ENCODE measurements around the gene GSX1. TPM values are rescaled to one million over a fixed set of nuclear protein-coding genes. Genes with fewer than 3 reads are reported as not detected.

Gene GSX1
- total RNA-seq, 1 experiment from 2014 or later, result not detected

DNA sequence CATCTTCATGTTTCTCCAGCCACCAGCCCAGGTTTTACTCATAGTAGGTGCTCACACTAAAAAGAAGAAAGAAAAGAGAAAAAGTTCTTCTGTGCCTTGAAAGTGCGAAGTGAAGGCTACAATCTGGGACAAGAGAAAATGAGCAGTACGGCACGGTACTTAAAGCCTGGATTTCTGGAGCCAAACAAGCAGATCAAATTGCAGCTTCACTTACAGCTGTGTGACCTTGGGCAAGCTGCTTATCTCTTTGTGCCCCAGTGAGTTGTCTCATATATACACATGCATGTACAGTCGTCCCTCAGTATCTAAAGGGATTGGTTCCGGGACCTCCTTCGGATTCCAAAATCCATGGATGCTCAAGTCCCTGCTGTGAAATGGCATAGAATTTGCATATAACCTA is 41.8 kb downstream of the GSX1 start:
- H3K27ac ChIP-seq (ENCODE audit: low read length), result no peak overlapping the region
- H3K4me1 ChIP-seq (ENCODE audit: control insufficient read depth, insufficient read depth, low read length), result peaks cover 3% of the 10 kb centered on the region; the same call in 1 of the 2 replicates
- H3K36me3 ChIP-seq (ENCODE audit: control insufficient read depth, insufficient read depth, low read length), result no peaks in the 10 kb centered on the region
- in situ Hi-C loops (cut with HindIII; ENCODE audit: low pct_unique_long_range_greater_than_20kb, low sequenced_read_pairs), result loop anchor here (25.0 kb wide), 1 partner anchor 128 kb away; the partner anchor contains the start of gene CDX2
- intact Hi-C loops (cut with micrococcal nuclease; ENCODE audit: unreplicated experiment), result loop anchor here (10.0 kb wide), 1 partner anchor 151 kb away; the partner anchor contains the start of gene URAD
- H3K9me3 ChIP-seq (ENCODE audit: control insufficient read depth, insufficient read depth, low read depth, low read length), result no peaks in the 10 kb centered on the region
- BruUV-seq (replicated peaks), result no TSS peak
- no peak overlapping the region for H3K4me3 ChIP-seq (ENCODE audit: low read depth in 2 of 2, low read length in 2 of 2)
- no peak for DNase-seq (ENCODE audit: low read depth, low spot score)
- ChIA-PET CTCF (interaction anchor here (0.7 kb wide), 1 partner anchor 665 kb away, joined by 3 read pairs; no protein-coding TSS in a partner anchor), POLR2A (no interaction called here)
- ATAC-seq, result no peak
- no peaks in the 10 kb centered on the region for H3K27me3 ChIP-seq (ENCODE audit: control insufficient read depth, insufficient read depth, low read length)
- TF ChIP-seq, protein P1, sequence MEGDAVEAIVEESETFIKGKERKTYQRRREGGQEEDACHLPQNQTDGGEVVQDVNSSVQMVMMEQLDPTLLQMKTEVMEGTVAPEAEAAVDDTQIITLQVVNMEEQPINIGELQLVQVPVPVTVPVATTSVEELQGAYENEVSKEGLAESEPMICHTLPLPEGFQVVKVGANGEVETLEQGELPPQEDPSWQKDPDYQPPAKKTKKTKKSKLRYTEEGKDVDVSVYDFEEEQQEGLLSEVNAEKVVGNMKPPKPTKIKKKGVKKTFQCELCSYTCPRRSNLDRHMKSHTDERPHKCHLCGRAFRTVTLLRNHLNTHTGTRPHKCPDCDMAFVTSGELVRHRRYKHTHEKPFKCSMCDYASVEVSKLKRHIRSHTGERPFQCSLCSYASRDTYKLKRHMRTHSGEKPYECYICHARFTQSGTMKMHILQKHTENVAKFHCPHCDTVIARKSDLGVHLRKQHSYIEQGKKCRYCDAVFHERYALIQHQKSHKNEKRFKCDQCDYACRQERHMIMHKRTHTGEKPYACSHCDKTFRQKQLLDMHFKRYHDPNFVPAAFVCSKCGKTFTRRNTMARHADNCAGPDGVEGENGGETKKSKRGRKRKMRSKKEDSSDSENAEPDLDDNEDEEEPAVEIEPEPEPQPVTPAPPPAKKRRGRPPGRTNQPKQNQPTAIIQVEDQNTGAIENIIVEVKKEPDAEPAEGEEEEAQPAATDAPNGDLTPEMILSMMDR (IDR thresholded peaks at IDR 0.05), result no peak
- no peak for TF ChIP-seq TCF7L2 (IDR thresholded peaks at IDR 0.05; ENCODE audit: low read depth, low read length)
- TF ChIP-seq, protein P2, sequence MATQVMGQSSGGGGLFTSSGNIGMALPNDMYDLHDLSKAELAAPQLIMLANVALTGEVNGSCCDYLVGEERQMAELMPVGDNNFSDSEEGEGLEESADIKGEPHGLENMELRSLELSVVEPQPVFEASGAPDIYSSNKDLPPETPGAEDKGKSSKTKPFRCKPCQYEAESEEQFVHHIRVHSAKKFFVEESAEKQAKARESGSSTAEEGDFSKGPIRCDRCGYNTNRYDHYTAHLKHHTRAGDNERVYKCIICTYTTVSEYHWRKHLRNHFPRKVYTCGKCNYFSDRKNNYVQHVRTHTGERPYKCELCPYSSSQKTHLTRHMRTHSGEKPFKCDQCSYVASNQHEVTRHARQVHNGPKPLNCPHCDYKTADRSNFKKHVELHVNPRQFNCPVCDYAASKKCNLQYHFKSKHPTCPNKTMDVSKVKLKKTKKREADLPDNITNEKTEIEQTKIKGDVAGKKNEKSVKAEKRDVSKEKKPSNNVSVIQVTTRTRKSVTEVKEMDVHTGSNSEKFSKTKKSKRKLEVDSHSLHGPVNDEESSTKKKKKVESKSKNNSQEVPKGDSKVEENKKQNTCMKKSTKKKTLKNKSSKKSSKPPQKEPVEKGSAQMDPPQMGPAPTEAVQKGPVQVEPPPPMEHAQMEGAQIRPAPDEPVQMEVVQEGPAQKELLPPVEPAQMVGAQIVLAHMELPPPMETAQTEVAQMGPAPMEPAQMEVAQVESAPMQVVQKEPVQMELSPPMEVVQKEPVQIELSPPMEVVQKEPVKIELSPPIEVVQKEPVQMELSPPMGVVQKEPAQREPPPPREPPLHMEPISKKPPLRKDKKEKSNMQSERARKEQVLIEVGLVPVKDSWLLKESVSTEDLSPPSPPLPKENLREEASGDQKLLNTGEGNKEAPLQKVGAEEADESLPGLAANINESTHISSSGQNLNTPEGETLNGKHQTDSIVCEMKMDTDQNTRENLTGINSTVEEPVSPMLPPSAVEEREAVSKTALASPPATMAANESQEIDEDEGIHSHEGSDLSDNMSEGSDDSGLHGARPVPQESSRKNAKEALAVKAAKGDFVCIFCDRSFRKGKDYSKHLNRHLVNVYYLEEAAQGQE (IDR thresholded peaks at IDR 0.05; ENCODE audit: insufficient read depth in 1 of 2, low read depth in 2 of 2, low read length in 1 of 2), result no peak
- TF ChIP-seq POLR2AphosphoS5 (IDR thresholded peaks at IDR 0.05; ENCODE audit: low read depth, low read length), result no peak
- TF ChIP-seq SIN3A (IDR thresholded peaks at IDR 0.05; ENCODE audit: borderline replicate concordance, insufficient read depth, low read depth, low read length), result no peak

DNA sequence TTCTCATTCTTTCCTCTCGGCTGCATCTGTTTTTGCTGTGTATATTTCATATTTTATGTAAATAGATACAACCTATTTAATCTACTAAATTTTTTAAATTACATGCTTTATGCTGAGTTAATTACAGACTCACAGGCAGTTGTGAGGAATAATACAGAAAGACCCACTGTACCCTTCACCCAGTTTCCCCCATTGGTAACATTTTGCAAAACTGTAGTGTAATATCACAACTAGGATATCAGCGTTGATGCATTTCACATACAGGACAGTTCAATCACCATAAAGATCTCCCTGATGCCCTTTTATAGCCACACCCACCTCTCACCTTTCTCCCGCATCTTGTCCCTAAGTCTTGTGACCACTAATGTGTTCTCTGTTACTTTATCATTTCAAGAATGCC is 43.5 kb downstream of the GSX1 start:
- in situ Hi-C loops (cut with HindIII; ENCODE audit: low pct_unique_long_range_greater_than_20kb, low sequenced_read_pairs) (loop anchor here (25.0 kb wide), 1 partner anchor 127 kb away; the partner anchor contains the start of gene CDX2), intact Hi-C loops (cut with micrococcal nuclease; ENCODE audit: unreplicated experiment) (loop anchor here (10.0 kb wide), 1 partner anchor 149 kb away; the partner anchor contains the start of gene URAD)
- H3K4me3 ChIP-seq (ENCODE audit: low read depth in 2 of 2, low read length in 2 of 2), result no peak overlapping the region
- ATAC-seq (no peak), DNase-seq (ENCODE audit: low read depth, low spot score) (no peak)
- no peaks in the 10 kb centered on the region for H3K27me3 ChIP-seq (ENCODE audit: control insufficient read depth, insufficient read depth, low read length)
- POLR2A ChIA-PET, result interaction anchor here (0.5 kb wide), 1 partner anchor 12 kb away, joined by 4 read pairs; no protein-coding TSS in a partner anchor
- H3K27ac ChIP-seq (ENCODE audit: low read length), result no peak overlapping the region
- no peaks in the 10 kb centered on the region for H3K9me3 ChIP-seq (ENCODE audit: control insufficient read depth, insufficient read depth, low read depth, low read length)
- H3K4me1 ChIP-seq (ENCODE audit: control insufficient read depth, insufficient read depth, low read length), result no peaks in the 10 kb centered on the region
- CTCF ChIA-PET, result no interaction called here
- no TSS peak for BruUV-seq (replicated peaks)
- no peaks in the 10 kb centered on the region for H3K36me3 ChIP-seq (ENCODE audit: control insufficient read depth, insufficient read depth, low read length)
- TF ChIP-seq SIN3A (IDR thresholded peaks at IDR 0.05; ENCODE audit: borderline replicate concordance, insufficient read depth, low read depth, low read length), result no peak
- TF ChIP-seq, protein P2 (IDR thresholded peaks at IDR 0.05; ENCODE audit: insufficient read depth in 1 of 2, low read depth in 2 of 2, low read length in 1 of 2), result no peak
- TF ChIP-seq POLR2AphosphoS5 (IDR thresholded peaks at IDR 0.05; ENCODE audit: low read depth, low read length), result no peak
- TF ChIP-seq TCF7L2 (IDR thresholded peaks at IDR 0.05; ENCODE audit: low read depth, low read length), result no peak
- TF ChIP-seq, protein P1 (IDR thresholded peaks at IDR 0.05), result no peak
